ENCODE measurements around the gene LZTFL1. TPM values are rescaled to one million over a fixed set of nuclear protein-coding genes. Genes with fewer than 3 reads are reported as not detected.

The LZTFL1 gene
- total and polyA plus RNA-seq, 2 experiments from 2014 or later = 21.7 to 26.4 TPM

DNA sequence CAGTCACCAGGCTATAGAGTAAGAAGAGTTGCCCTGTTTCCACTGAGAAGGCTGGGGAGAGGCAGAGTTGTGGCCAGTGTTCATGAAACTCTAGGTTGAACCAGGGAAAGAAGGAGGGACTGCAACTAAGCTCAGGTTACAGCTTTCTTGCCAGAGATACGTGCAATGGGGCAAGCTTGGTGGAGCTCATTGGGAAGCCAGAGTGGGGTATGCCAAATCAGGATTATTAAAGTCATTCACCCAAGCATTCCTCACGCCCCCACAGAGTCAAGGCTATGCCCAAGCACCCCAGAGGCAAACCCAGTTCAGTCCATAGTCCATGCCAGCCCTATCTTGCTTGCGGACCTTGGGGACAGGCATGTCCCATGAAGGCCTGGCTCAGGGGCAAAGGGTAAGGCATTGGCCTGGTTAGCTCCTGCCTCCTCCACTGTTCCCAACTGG lies 63.1 kb downstream of the LZTFL1 start:
- Histone ChIP-seq H3K9me3 (ENCODE audit: low read depth) (no peaks in the 10 kb centered on the region), H3K4me1 (ENCODE audit: low read depth) (no peaks in the 10 kb centered on the region), H3K4me3 (no peak overlapping the region), H3K27ac (no peak overlapping the region), H3K27me3 (no peaks in the 10 kb centered on the region), H3K36me3 (no peaks in the 10 kb centered on the region)
- TF ChIP-seq, protein P1, sequence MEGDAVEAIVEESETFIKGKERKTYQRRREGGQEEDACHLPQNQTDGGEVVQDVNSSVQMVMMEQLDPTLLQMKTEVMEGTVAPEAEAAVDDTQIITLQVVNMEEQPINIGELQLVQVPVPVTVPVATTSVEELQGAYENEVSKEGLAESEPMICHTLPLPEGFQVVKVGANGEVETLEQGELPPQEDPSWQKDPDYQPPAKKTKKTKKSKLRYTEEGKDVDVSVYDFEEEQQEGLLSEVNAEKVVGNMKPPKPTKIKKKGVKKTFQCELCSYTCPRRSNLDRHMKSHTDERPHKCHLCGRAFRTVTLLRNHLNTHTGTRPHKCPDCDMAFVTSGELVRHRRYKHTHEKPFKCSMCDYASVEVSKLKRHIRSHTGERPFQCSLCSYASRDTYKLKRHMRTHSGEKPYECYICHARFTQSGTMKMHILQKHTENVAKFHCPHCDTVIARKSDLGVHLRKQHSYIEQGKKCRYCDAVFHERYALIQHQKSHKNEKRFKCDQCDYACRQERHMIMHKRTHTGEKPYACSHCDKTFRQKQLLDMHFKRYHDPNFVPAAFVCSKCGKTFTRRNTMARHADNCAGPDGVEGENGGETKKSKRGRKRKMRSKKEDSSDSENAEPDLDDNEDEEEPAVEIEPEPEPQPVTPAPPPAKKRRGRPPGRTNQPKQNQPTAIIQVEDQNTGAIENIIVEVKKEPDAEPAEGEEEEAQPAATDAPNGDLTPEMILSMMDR (IDR thresholded peaks at IDR 0.05; ENCODE audit: low read depth, low read length) = no peak
- no peak for DNase-seq (ENCODE audit: low read depth in 1 of 2, low spot score in 1 of 2)

DNA sequence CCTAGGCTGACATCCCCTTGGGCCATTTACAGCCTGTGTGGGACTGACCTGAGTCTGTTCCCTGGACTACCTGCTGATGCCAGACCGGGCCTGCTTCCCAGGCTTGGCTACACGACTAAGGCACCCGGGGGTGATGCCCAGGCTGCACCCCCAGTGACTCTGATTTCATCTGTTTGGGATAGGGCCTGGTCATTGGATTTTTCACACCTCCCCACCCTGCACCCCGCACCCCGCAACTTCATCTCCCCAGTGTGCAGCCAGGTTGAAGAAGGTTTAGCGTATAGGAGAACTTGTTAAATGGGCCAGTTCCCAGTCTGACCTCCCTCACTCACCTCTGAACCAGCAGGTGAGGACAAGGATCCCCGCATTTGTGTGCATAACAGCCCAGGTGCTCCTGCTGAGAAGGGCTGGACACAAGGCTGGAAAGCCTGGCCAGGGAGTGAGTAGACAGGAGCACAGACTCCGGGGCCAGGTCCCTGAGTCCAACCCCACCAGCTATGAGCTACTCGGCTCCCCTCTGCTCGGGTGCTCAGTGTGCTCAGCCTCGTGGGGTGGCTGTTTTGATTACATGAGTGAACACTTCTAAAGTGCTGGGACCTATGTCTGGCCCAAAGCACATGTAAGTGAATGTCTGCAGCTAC lies 64.1 kb downstream of the LZTFL1 start:
- Histone ChIP-seq H3K9me3 (ENCODE audit: low read depth) (no peaks in the 10 kb centered on the region), H3K27me3 (no peaks in the 10 kb centered on the region), H3K27ac (no peak overlapping the region), H3K4me1 (ENCODE audit: low read depth) (no peaks in the 10 kb centered on the region), H3K4me3 (no peak overlapping the region), H3K36me3 (no peaks in the 10 kb centered on the region)
- TF ChIP-seq, protein P1 (IDR thresholded peaks at IDR 0.05; ENCODE audit: low read depth, low read length) = no peak
- DNase-seq (ENCODE audit: low read depth in 1 of 2, low spot score in 1 of 2) = no peak

DNA sequence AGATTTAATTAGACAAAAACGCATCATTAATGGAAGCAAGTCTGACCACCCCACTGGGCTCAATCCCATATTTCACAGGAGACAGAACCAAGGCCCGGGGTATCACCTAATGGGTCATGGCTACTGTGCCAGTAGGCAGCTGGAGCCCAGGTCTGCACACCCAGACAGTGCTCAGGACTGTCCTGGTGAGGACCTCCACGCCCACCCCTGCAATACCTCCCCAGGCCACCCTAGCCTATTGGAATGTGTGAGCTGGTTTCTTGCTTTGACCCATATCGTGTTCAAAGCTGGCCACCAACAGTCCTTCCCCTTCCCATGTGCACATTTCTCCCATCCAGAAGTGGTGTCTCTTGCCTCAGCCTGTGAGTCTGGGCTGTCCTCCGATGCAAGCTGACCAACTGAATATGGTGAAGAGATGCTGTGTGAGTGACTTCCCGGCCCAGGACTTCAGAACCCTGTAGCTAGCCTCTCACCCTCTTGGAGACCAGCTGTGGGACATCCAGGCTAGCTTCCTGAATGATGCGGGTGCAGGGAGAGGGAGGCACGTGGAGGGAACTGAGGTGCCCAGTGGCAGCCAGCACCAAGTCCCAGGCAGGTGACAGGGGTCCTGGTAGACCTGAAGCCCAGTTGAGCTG lies 64.7 kb downstream of the LZTFL1 start:
- H3K27ac ChIP-seq = no peak overlapping the region
- no peak for DNase-seq (ENCODE audit: low read depth in 1 of 2, low spot score in 1 of 2)
- H3K9me3 ChIP-seq (ENCODE audit: low read depth) = no peaks in the 10 kb centered on the region
- no peaks in the 10 kb centered on the region for H3K36me3 ChIP-seq
- H3K27me3 ChIP-seq = no peaks in the 10 kb centered on the region
- no peaks in the 10 kb centered on the region for H3K4me1 ChIP-seq (ENCODE audit: low read depth)
- TF ChIP-seq, protein P1 (IDR thresholded peaks at IDR 0.05; ENCODE audit: low read depth, low read length) = no peak
- no peak overlapping the region for H3K4me3 ChIP-seq

DNA sequence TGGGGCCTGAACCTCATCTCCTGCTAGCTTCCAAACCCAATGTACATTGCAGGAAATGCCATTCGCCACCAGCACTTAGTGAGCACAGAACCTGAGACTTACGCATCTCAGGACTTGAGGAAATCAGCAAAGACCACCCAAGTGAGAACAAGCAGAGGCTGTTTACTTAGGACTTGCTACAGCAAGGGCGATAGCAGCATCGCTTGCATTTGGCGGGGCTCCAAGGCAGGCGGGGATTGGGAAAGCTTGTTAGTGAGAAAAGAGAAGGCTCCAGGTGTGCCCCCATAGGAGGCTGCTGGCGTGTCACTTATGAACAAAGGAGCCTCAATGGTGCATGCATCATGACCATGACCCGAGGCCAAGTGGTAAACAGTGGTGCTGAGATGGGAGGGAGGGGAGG lies 65.3 kb downstream of the LZTFL1 start:
- Histone ChIP-seq H3K4me1 (ENCODE audit: low read depth) (no peaks in the 10 kb centered on the region), H3K27me3 (no peaks in the 10 kb centered on the region), H3K27ac (no peak overlapping the region), H3K36me3 (no peaks in the 10 kb centered on the region), H3K9me3 (ENCODE audit: low read depth) (no peaks in the 10 kb centered on the region), H3K4me3 (no peak overlapping the region)
- DNase-seq (ENCODE audit: low read depth in 1 of 2, low spot score in 1 of 2) = peak in 1 of 2 donors; percentile 24
- TF ChIP-seq, protein P1 (IDR thresholded peaks at IDR 0.05; ENCODE audit: low read depth, low read length) = no peak

DNA sequence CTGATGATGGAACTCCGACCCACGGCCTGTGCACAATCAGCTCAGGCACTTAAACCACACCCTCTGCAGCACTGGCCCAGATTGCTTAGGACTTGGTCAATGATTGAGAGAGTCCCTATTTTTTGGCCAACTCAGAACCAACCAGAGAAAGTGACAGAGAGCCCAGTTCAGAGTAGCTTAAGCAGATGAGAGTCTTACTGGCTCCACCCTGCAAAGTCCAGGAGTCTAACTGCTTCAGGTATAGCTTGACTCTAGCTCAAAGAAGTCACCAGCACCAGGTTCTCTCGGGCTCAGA lies 65.7 kb downstream of the LZTFL1 start:
- Histone ChIP-seq H3K9me3 (ENCODE audit: low read depth) (no peaks in the 10 kb centered on the region), H3K4me1 (ENCODE audit: low read depth) (no peaks in the 10 kb centered on the region), H3K36me3 (no peaks in the 10 kb centered on the region), H3K27me3 (no peaks in the 10 kb centered on the region), H3K4me3 (no peak overlapping the region), H3K27ac (no peak overlapping the region)
- no peak for DNase-seq (ENCODE audit: low read depth in 1 of 2, low spot score in 1 of 2)
- TF ChIP-seq, protein P1 (IDR thresholded peaks at IDR 0.05; ENCODE audit: low read depth, low read length) = no peak

Measured in cardiac muscle cell (in vitro differentiated cells and primary cell).